Parathyroid adenoma (tissue), 2 donors: ENCODE measurements around the gene RAB3A.

Experiments used
- H2AFZ ChIP-seq: fragments of 300-600 bp; sonication (generic); one replicate; pipeline ENCODE4 v1.7.0; 2017; ENCODE audit warnings: antibody characterized with exemption, mild to moderate bottlenecking
- H3K27ac ChIP-seq: fragments of 300-600 bp; sonication (generic); one replicate; pipeline ENCODE4 v1.7.0; 2017
- H3K27me3 ChIP-seq: fragments of 300-600 bp; sonication (generic); one replicate; pipeline ENCODE4 v1.7.0; 2017; ENCODE audit warnings: low read length; ENCODE audit not compliant: control insufficient read depth, insufficient read depth
- H3K36me3 ChIP-seq: fragments of 300-600 bp; sonication (generic); one replicate; pipeline ENCODE4 v1.7.0; 2017; ENCODE audit warnings: low read length; ENCODE audit not compliant: control insufficient read depth, insufficient read depth
- H3K4me1 ChIP-seq: fragments of 300-600 bp; sonication (generic); one replicate; pipeline ENCODE4 v1.7.0; 2017; ENCODE audit warnings: control low read depth
- H3K4me2 ChIP-seq: fragments of 300-600 bp; sonication (generic); one replicate; pipeline ENCODE4 v1.7.0; 2017; ENCODE audit warnings: low read length
- H3K4me3 ChIP-seq: fragments of 300-600 bp; sonication (generic); one replicate; pipeline ENCODE4 v1.7.0; 2017; ENCODE audit warnings: low read depth, low read length
- H3K79me2 ChIP-seq: fragments of 300-600 bp; sonication (generic); one replicate; pipeline ENCODE4 v1.7.0; 2017; ENCODE audit warnings: control low read depth
- H3K9ac ChIP-seq: fragments of 300-600 bp; sonication (generic); one replicate; pipeline ENCODE4 v1.7.0; 2017; ENCODE audit warnings: mild to moderate bottlenecking
- H3K9me3 ChIP-seq: fragments of 300-600 bp; sonication (generic); one replicate; pipeline ENCODE4 v1.7.0; 2017; ENCODE audit warnings: low read length; ENCODE audit not compliant: control insufficient read depth
- TF ChIP-seq, protein P1 (sequence below): fragments of 300-600 bp; sonication (generic); IDR thresholded peaks from one replicate; pipeline ENCODE4 v1.7.0; 2017; ENCODE audit warnings: antibody characterized with exemption, mild to moderate bottlenecking
- donor health status: primary hyperparathyroidism.

RAB3A gene

DNA sequence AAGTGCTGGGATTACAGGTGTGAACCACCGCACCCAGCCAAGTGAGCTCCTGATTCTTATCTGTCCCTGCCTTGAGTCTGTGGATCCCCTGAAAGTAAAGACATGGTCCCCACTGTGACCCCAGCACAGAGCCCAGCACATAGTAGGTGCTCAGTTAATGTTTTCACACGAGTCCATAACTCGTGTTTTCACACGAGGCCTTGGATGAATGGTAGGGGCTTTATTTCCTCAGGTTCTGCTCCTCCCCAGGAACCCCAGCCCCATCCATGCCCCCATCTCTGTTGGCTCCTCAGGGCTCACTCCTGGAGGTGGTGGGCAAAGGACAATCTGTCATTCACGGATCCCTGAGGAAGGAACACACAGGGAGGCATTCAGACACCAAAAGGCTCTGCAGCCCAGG, 46.0 kb upstream of the RAB3A start:
- Histone ChIP-seq H3K9ac (no peak overlapping the region), H2AFZ (no peak overlapping the region), H3K4me1 (peaks cover 6% of the 10 kb centered on the region), H3K4me3 (no peak overlapping the region), H3K9me3 (no peaks in the 10 kb centered on the region), H3K4me2 (no peak overlapping the region), H3K79me2 (no peaks in the 10 kb centered on the region), H3K27me3 (no peaks in the 10 kb centered on the region), H3K27ac (no peak overlapping the region), H3K36me3 (no peaks in the 10 kb centered on the region)
- TF ChIP-seq, protein P1, sequence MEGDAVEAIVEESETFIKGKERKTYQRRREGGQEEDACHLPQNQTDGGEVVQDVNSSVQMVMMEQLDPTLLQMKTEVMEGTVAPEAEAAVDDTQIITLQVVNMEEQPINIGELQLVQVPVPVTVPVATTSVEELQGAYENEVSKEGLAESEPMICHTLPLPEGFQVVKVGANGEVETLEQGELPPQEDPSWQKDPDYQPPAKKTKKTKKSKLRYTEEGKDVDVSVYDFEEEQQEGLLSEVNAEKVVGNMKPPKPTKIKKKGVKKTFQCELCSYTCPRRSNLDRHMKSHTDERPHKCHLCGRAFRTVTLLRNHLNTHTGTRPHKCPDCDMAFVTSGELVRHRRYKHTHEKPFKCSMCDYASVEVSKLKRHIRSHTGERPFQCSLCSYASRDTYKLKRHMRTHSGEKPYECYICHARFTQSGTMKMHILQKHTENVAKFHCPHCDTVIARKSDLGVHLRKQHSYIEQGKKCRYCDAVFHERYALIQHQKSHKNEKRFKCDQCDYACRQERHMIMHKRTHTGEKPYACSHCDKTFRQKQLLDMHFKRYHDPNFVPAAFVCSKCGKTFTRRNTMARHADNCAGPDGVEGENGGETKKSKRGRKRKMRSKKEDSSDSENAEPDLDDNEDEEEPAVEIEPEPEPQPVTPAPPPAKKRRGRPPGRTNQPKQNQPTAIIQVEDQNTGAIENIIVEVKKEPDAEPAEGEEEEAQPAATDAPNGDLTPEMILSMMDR: no peak

- Histone ChIP-seq H3K4me2 (no peak overlapping the region), H3K9ac (no peak overlapping the region), H3K36me3 (no peaks in the 10 kb centered on the region), H3K27me3 (no peaks in the 10 kb centered on the region), H3K79me2 (no peaks in the 10 kb centered on the region), H3K4me1 (no peaks in the 10 kb centered on the region), H3K9me3 (no peaks in the 10 kb centered on the region), H3K27ac (no peak overlapping the region), H3K4me3 (no peak overlapping the region), H2AFZ (no peak overlapping the region)
- TF ChIP-seq, protein P1: no peak
Measured at GRCh38 chr19:18245297-18245696, 41.5 kb upstream of the RAB3A start.

DNA sequence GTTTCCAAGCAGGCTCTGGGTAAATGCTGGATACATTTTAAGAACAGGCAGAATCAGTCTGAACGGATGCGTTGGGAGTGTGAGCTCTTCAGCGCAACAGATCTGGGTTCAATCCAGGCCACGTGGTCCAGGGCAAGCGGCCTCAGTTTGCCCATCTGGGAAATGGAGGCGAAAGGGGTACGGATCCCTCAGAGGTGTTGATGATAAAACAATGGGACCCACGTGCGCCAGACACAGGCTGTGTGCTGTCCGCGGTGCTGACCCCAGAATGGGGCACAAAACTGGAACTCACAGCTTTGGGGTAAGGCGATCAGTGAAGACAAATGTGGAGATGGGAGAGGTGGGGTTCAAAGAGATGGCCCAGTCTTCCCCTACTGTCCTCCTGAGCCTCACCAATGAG, 35.5 kb upstream of the RAB3A start:
- Histone ChIP-seq H3K36me3 (no peaks in the 10 kb centered on the region), H3K9me3 (no peaks in the 10 kb centered on the region), H3K9ac (no peak overlapping the region), H3K4me2 (no peak overlapping the region), H2AFZ (no peak overlapping the region), H3K4me1 (no peaks in the 10 kb centered on the region), H3K79me2 (no peaks in the 10 kb centered on the region), H3K27me3 (no peaks in the 10 kb centered on the region), H3K27ac (no peak overlapping the region), H3K4me3 (no peak overlapping the region)
- TF ChIP-seq, protein P1: no peak

- H3K4me1 ChIP-seq: no peaks in the 10 kb centered on the region
- H3K4me3 ChIP-seq: no peak overlapping the region
- TF ChIP-seq, protein P1: no peak
- no peaks in the 10 kb centered on the region for H3K27me3 ChIP-seq
- no peaks in the 10 kb centered on the region for H3K36me3 ChIP-seq
- H2AFZ ChIP-seq: no peak overlapping the region
- H3K4me2 ChIP-seq: no peak overlapping the region
- H3K27ac ChIP-seq: no peak overlapping the region
- no peaks in the 10 kb centered on the region for H3K9me3 ChIP-seq
- H3K79me2 ChIP-seq: no peaks in the 10 kb centered on the region
- no peak overlapping the region for H3K9ac ChIP-seq
Measured at GRCh38 chr19:18234194-18234593, 30.4 kb upstream of the RAB3A start.

DNA sequence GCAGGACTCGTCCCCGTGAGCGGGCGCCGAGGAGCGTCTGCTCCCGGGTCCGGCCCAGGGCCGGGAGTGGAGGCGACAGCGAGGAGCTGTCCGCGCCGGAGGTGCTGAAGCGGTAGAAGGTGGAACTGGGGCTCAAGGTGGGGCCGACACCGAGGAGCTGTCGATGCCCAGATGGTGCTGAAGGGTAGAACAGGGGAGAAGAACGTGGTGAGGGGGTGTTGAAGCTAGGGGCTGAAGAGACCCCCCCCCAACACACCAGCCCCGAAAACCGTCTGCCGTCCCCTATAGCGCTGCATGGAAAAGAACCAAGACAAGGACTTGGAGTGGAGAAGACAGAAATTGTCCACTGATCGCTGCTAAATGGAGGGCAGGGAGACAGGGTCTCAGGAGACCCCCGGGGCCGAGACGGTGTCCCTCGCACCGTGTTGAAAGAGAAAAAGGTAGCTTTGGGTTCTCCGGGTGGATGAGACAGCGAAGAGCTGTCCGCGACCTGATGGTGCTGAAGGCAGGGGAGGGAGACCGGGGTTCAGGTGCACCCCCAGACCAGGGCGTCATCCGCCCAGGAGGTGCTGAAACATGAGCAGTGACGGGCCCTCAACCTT, 29.5 kb upstream of the RAB3A start:
- no peaks in the 10 kb centered on the region for H3K4me1 ChIP-seq
- no peak overlapping the region for H3K4me2 ChIP-seq
- peak overlapping the region; percentile 36 for H2AFZ ChIP-seq
- H3K27ac ChIP-seq: no peak overlapping the region
- no peaks in the 10 kb centered on the region for H3K36me3 ChIP-seq
- no peaks in the 10 kb centered on the region for H3K79me2 ChIP-seq
- H3K27me3 ChIP-seq: no peaks in the 10 kb centered on the region
- no peaks in the 10 kb centered on the region for H3K9me3 ChIP-seq
- no peak overlapping the region for H3K4me3 ChIP-seq
- no peak overlapping the region for H3K9ac ChIP-seq
- TF ChIP-seq, protein P1: no peak
